ENCODE data around the gene DUS4L. TPM values are rescaled to one million over a fixed set of nuclear protein-coding genes. Genes with fewer than 3 reads are reported as not detected.
"Not testable (repeated sequence)": the region's sequence is repeated elsewhere in the genome, so short reads cannot be mapped to it uniquely, and the experiment has no call there.

The DUS4L gene
- total RNA-seq, 6 donors from 2014 or later, result 1.3 to 25.1 (median 6.1) TPM

- ATAC-seq (ENCODE audit: low FRiP score in 2 of 2), result no peak
- Histone ChIP-seq H3K4me3 (no peak overlapping the region), H3K9me3 (no peaks in the 10 kb centered on the region), H3K27ac (no peak overlapping the region), H3K36me3 (peaks cover 0 to 16% (median 0%) of the 10 kb centered on the region in 4 donors), H3K4me1 (no peaks in the 10 kb centered on the region), H3K27me3 (no peaks in the 10 kb centered on the region)
- DNase-seq, result no peak
- TF ChIP-seq POLR2A (IDR thresholded peaks at IDR 0.05) (no peak), POLR2AphosphoS5 (IDR thresholded peaks at IDR 0.05) (no peak), CTCF (IDR thresholded peaks at IDR 0.05) (no peak), EP300 (IDR thresholded peaks at IDR 0.05) (no peak)
Measured at GRCh38 chr7:107530751-107531150, 33.0 kb upstream of the DUS4L start.

GRCh38 chr7:107534139-107534538 is 29.6 kb upstream of the DUS4L start:
- no peak for TF ChIP-seq EP300 (IDR thresholded peaks at IDR 0.05)
- TF ChIP-seq CTCF (IDR thresholded peaks at IDR 0.05), result no peak
- no peak for TF ChIP-seq POLR2A (IDR thresholded peaks at IDR 0.05)
- no peak for TF ChIP-seq POLR2AphosphoS5 (IDR thresholded peaks at IDR 0.05)
- Histone ChIP-seq H3K27ac (no peak overlapping the region), H3K9me3 (no peaks in the 10 kb centered on the region), H3K4me1 (no peaks in the 10 kb centered on the region), H3K36me3 (peaks cover 0 to 14% (median 0%) of the 10 kb centered on the region in 4 donors), H3K27me3 (no peaks in the 10 kb centered on the region), H3K4me3 (no peak overlapping the region)
- DNase-seq (no peak), ATAC-seq (ENCODE audit: low FRiP score in 2 of 2) (no peak)

GRCh38 chr7:107537228-107537627 is 26.5 kb upstream of the DUS4L start:
- H3K27me3 ChIP-seq; H3K9me3 ChIP-seq; ATAC-seq (ENCODE audit: low FRiP score in 2 of 2); DNase-seq; H3K4me1 ChIP-seq; H3K4me3 ChIP-seq; H3K27ac ChIP-seq: not testable (repeated sequence)
- 91 to 93% methylated on average over 4 of the region's 4 CpGs for WGBS, 2 donors
- H3K36me3 ChIP-seq, result peaks cover 0 to 20% (median 1%) of the 10 kb centered on the region in 4 donors

GRCh38 chr7:107538001-107538400 is 25.8 kb upstream of the DUS4L start:
- TF ChIP-seq POLR2AphosphoS5 (IDR thresholded peaks at IDR 0.05), result no peak
- no peak for TF ChIP-seq CTCF (IDR thresholded peaks at IDR 0.05)
- no peak for TF ChIP-seq EP300 (IDR thresholded peaks at IDR 0.05)
- no peak for TF ChIP-seq POLR2A (IDR thresholded peaks at IDR 0.05)
- ATAC-seq (ENCODE audit: low FRiP score in 2 of 2) (no peak), DNase-seq (no peak)
- Histone ChIP-seq H3K9me3 (no peaks in the 10 kb centered on the region), H3K4me1 (no peaks in the 10 kb centered on the region), H3K36me3 (peaks cover 0 to 19% (median 1%) of the 10 kb centered on the region in 4 donors), H3K27ac (no peak overlapping the region), H3K27me3 (no peaks in the 10 kb centered on the region), H3K4me3 (no peak overlapping the region)
- 70 to 84% methylated on average over 2 of the region's 2 CpGs for WGBS, 2 donors

- H3K4me3 ChIP-seq, result no peak overlapping the region
- 85 to 89% methylated on average over 5 of the region's 5 CpGs for WGBS, 2 donors
- peak in 1 of 2 donors; percentile 19 for ATAC-seq (ENCODE audit: low FRiP score in 2 of 2)
- no peak for DNase-seq
- no peaks in the 10 kb centered on the region for H3K4me1 ChIP-seq
- peaks cover 0 to 52% (median 19%) of the 10 kb centered on the region in 4 donors for H3K36me3 ChIP-seq
- H3K27ac ChIP-seq, result no peak overlapping the region
- no peaks in the 10 kb centered on the region for H3K27me3 ChIP-seq
- H3K9me3 ChIP-seq, result peaks cover 3 to 9% (median 6%) of the 10 kb centered on the region in 4 donors
- no peak for TF ChIP-seq CTCF (IDR thresholded peaks at IDR 0.05)
- no peak for TF ChIP-seq EP300 (IDR thresholded peaks at IDR 0.05)
- TF ChIP-seq POLR2AphosphoS5 (IDR thresholded peaks at IDR 0.05), result no peak
- TF ChIP-seq POLR2A (IDR thresholded peaks at IDR 0.05), result no peak
Measured at GRCh38 chr7:107543338-107543993, 20.3 kb upstream of the DUS4L start.

Data from upper lobe of left lung (tissue), 6 donors.